SKM-1 (cell line): ENCODE data around the gene AFF3.
"Not testable (repeated sequence)": the region's sequence is repeated elsewhere in the genome, so short reads cannot be mapped to it uniquely, and the experiment has no call there.

ENCODE experiments used
- DNase-seq: peaks from one replicate; lab custom pipeline; 2025; ENCODE audit not compliant: unreplicated experiment; lab: John Stamatoyannopoulos, UW

The AFF3 gene

DNA sequence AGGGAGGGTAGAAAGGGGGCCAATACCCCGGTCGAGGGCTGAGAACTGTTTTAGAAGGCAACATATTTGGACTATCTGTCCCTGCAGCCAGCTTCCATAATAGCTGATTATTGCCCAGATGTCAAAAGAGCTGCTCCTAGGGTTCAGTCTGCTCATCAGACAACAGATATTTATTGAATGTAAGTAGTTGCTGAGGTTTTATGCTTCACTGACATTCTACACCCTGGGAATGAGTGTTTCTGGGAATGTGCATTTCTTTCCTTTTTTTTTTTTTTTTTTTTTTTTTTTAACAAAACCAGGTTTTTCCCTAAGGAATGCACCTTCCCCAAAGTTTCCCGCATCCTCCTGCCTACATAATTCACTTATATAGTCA is 33.8 kb downstream of the AFF3 start:
- not testable (repeated sequence) for DNase-seq

DNA sequence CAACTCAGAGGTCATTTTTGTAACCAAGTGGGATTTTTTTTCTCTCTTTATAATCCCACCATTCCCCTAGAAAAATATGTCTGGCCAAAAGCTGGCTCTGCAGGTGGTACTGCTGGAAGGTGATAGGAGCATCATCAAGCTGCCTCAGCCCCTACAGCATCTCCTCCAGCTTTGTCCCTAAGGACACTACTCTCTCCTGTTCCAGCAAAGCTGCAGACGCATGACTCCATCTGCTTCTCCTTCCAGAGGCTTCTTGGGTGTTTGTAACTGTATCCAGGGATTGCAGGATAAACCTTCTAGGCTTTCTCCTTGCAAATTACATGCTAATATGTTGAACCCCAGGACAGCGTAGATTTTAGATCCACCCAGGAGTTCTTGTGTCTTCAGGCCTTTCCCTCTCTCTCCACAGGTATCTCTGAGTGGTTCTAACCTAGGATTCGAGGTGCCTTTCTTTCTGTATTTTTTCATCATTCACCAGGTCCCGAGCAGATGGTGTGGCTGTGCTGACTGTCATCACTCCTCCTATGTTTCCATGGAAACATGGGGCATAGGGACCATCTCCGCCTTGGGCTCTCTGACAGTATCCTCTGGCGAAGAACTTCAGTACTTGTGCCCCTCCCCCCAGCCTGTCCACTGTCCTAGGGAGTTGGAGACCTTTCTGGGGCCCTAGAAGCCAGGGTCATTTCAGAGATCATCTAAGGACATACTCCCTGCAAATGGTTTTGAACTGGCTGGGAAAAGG is 34.3 kb downstream of the AFF3 start:
- DNase-seq = no peak

DNA sequence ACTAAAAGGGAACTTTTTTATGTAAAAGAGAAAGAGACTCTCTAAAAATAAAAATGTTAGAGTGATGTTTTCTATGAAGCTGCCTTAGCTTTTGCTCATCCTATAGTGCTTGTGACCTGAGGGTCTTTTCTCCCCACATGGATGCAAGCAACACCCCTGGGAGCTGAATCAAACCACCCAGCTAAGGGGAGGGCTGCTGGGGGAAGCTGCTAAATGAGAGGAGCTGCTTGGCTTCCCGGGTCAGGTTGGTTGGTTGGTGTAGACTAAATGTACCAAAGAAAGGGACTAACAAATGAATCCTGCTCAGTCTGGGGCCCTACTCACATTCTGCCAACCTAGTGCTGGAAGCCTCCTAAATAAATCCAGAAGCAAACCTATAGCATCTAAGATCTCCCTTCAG is 35.0 kb downstream of the AFF3 start:
- no peak for DNase-seq

DNA sequence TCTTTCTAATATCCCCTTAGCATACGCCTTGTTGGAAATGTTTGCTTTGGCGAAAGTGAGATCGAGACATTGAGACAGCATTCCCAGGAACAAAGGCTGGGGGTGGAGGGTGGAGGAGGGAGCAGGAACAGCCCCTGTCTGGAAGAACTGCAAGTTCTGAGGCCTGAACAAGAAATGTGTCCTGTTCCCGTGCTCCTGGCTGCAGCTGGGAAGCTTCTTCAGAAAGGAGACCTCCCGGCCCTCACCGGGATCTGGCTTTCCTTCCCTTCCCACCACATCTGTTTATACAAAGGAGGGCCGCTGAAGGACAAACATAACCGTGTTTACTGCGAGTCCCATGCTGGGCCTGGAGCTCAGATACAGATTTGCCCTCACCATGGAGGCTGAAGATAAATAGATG is 35.9 kb downstream of the AFF3 start:
- DNase-seq = no peak

DNA sequence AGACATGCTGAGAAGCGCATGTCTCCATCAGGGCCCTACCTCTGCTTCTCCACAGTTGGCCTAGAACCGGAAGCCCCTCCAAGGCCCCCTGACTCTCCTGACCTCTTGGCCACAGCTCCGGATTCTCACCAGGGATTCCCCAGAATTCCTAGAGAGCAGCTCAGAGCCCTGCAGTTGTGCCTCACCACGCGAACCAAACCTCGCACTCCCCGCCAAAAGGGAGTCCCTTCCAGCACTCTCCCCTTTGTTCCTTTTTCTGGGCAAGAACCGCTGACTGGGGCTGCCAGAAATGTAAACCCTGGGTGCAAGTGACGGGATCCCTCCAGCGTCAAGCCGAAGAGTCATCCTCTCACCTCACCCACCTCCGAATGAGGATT is 36.7 kb downstream of the AFF3 start:
- DNase-seq = no peak

DNA sequence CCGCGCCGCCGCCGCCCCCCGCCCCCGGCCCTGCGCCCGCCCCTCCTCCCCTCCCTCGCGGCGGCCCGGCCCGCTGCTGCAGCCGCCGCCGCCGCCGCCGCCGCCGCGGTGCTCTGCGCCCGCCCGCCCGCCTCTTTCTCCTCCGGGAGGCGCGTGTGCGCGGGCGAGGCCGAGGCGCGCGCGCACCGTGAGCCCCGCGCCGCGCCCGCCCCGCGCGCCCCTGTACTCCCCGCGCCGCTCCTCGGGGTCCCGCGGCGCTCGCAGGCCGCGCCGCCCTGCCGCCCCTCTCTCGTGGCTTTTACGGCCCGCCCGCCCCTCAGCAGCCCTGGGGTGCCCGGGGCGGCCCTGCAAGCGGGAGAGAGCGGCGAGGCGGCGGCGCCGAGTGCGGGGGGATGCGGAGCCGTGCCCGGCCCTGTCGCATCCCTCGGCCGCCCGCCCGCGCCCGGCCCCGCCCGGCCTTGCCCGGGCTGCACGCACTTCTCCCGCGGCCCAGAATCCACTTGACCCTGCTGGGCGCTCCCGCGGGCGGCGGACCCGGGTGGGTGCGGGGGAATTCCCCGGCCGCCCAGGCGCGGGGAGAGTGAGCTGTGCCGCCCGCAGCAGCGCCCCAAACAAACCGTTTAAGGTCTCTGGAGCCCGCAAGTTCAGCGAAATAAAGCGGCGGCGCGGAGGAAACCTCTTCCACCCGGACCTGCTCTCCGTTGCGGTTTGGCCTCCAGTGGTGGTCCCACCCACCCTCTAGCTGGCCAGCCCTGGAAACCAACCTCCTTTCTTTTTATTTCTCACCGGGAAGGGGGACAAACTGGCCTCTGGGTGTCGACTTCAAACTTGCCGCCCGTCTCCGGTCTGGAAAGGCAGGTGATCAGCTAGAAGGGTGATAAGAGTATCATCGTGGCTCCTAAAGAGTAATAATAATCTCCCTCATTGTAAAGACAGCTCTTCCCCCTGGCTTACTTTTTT is 37.4 kb downstream of the AFF3 start:
- DNase-seq = no peak

DNA sequence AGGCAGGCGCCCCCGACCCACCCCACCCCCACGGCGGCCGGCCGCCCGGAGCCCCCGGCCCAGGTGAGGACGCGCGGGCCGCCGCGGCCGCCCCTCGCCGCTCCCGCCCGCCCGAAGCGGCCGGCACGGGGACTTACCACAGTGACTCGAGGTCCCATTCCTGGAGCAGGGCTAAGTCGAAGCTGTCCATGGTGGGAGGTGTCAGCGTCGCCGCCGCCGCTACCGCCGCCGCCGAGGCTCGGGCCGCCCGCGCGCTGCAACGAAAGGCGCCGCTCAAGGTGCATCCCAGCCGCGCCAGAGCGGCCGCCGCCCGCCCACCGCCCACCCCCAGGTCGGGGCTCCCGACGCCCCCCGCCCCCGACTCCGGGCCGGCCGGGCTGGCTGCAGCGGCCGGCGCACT is 38.1 kb downstream of the AFF3 start:
- DNase-seq = not testable (repeated sequence)

DNA sequence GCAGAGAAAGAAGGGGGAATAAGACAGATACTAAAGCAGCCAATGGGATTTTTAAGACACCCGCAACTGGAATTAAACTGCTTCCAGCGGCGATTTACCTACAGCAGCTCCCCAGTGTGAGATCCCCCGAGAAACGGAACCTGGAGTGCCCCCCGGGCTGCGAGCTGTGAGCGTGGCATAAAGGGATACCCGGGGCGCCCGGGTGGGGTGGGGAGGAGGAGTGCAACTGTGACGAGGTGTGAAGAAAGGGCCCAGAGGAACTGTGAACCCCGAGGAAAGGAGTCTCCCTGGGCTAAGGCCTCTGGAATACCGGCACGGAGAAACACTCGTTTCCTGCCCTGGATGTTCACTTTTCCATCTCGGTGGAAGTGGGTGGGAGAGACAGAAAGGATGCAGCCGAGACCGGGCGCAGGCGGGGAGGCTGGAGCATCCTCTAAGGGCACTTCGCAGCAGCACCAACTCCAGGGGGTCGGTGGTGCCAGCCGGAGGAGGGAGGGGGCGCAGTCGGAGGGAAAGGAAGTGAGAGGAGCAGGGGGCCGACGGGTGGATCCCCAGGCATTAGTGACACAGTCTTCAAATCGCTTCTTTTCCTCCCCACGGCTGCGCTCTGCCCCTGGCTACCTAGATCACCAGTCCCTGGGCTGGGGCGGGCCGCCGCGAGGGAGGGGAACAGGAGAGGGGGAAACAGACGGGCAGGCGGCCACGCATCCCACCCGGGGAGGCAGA is 38.7 kb downstream of the AFF3 start:
- not testable (repeated sequence) for DNase-seq

DNA sequence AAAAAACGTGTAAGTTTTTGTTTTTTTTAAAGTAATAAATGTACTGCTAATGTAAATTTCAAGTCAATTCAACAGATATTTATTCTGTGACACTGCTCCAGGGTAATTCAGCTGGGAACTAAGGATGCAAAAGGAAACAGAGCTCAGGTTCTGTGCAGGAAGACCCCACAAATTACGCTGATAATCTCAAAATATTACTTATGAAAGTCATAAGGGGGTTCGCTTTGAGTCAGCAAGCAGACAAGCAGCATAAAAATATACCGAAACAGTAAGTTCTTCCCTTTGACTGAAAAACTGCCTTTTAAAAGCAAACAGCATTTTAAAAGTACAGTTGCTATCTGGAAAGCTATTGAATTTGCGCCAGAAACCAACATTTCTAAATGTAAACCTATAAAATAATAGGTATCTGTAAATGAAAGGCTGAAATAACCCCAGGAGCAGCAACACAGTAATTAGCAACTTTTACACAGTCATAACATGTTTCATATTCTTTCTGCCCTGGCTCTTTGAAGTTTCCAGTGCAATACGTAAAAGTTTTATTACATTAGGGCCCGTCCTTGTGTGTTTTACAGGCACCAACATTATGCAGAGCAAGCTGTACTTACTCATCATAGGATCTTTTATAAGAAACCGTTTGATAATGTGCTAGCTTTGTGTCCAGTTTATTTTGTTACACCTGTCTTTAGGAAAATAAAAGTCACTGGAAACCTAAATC is 39.8 kb downstream of the AFF3 start:
- not testable (repeated sequence) for DNase-seq

DNA sequence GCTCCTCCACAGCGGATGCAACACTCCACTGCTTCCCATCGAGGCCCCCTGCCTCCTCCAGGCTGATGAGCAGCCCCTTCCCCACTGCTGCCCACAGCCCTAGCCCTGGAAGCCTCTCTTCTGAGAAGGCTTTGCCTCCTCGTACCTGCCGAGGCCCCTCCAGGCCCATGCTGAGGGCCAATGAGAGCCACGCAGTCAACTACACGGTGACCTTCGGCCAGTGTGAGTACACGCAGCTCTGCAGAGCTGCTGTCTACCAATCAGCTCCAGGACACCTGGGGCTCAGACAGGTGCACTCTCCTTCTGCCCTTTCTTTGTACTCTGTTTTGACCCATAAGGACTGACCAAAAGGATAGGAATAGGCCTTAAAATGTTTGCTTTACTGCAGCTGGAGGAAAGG is 43.5 kb downstream of the AFF3 start:
- DNase-seq = not testable (repeated sequence)

DNA sequence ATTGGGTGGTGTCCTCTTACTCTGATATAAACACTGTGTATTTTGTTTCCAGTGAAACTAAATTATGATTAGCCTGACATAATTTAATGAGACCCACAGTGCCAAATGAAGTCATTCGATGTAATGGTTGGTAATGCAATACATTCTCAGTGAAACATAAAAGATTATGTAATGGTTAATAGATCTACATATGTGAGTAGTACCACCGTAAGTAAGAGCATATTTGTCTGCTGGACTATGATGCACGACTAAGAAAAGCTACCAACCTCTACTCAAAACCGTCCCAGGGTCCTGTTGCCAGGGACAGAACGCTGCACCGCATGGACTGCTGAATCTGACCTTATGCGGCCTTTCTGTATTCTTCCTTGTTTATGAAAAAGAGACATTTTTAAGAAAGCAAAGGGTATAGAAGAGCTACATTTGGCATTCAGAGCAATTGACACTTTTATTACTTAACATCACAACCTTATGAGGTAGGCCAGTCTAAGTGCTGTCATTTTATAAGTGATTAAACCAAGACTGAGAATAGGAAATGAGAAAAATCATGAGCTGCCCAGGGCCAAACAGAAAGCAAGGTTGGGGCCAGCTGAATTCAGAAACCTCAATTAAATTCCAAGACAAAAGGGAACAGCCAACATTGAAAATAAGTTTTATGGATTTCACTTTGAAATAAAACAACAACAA is 44.6 kb downstream of the AFF3 start:
- DNase-seq = not testable (repeated sequence)

DNA sequence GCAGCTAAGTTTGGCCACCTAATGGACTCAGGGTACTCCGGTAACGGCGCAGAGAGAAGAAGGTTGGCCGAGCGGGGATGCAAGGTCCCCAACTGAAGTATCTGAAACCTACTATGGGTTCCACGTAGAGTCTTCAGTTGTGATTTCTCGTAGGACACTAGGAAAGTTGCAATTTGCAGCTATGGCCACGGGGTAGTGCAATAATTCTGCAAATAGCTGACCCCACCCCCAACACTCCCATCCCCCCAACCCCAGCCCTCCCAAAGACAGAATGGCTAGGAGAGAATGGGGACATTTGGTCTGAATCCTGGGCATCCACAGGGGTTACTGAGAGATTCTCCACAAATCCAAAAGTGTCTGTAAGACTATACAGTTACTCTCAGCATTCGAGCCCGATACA is 46.5 kb downstream of the AFF3 start:
- DNase-seq = not testable (repeated sequence)

DNA sequence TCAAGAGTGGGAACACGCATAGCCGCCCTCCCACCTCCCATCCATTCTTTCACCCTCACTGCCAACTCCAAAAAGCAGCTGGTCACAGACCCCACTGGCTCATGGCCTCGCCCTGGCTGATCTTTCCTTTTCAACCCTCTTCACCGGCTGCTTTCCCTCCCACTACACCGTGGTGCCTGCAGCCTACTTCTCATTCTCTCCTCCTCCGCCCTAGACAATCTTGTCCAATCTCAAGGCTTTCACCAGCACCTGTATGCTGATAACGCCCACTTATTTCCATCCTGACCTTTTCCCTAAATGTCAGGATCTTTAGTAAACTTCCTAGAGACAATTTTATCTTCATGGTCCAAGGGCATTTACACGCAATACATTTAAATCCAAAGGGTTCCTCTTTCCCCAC is 50.6 kb downstream of the AFF3 start:
- not testable (repeated sequence) for DNase-seq

DNA sequence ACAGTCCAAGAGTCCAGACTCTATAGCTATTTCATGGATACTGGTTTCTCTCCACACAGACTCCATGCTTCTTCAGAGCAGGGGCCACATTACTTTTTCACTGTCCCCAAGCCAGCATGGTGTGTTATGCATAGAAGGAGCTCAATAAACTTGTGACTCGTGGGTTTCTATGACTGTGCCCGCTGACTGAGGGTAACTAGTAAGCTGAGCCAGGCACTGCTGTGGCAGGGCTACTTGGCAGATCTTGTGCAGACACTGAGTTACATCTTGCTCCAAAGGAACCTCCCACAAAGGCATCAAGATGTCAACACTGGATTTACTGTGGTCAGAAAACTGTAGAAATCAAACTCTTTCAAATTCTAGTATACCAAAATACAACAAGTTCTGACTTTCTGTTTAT is 56.6 kb downstream of the AFF3 start:
- not testable (repeated sequence) for DNase-seq

DNA sequence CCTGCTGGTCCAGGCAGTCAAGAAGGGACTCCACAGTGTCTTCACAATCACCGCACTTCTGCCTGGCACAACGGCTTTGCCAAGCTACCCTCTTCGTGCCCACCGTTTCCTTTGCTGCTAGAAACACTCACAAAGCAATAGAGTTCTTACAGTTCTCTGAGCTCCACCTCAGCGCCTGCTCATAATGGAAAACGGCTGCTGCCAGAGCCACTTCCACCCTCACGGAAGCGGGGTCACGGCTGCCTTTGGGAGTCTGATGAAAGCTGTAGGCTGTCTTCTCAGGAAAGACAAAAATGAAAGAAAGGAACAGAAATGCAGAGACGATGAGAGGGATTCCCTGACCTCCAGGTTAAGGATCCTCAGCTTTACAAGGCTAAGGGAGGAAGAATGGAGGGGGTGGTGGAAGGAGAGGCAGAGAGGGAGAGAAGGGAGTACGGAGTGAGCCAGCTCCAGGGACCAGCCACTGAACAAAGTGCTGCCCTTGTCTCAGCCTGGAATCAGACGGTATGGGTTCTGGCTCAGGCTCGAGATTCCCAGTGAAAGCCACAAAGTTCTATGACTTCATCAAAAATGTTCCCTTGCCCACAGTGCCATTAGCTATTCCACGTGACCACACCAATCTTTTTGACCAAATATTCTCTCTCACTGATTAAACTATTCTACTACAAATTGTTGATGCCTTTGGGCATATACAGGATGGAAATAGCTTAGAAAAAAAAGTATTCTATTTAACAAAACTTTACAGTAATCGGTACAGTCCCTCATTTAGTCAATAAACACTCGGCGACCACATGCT is 58.8 kb downstream of the AFF3 start:
- DNase-seq = not testable (repeated sequence)

DNA sequence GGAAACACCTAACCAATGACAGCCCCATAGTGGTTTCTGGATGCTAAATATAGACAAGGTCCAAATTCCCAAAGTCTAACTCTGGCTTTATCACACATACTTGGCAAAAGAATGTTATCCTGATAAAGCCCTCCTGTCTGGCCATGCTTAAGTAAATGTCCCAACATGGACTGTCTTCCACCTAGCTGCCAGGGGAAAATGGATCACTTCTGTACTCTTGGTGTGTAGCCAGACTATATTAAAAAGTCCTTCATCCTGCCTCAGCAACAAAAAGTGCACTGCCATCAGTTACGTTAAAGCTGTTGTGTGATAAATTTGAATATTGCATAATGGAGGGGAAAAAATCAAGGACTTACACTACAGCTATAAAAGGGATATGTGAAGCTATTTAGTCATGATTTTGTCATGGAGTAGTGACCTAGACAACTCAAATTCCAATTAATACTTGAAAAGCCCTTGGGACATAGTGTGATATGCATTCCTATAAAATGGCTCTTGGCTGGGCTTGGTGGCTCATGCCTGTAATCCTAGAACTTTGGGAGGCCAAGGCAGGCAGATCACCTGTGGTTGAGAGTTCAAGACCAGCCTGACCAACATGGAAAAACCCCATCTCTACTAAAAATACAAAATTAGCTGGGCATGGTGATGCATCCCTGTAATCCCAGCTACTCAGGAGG is 60.0 kb downstream of the AFF3 start:
- not testable (repeated sequence) for DNase-seq

DNA sequence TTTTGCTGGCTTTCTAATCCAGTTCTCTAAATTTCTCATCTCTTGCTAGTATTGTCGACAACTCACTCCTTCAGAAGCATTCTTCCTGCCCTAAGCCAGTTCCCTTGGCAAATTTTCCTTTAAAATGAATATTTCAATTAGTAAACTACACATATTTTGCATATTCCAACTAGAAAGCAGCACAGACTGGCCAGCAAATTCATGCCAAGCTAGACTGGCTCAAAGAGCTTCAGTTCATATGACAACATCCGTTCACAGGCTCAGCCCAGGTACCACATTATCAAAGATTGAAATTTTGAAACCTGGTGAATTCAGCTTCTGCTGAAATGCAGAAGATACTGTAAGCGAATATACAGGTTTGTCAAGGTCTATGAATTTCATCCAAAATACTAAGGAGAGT is 64.5 kb downstream of the AFF3 start:
- no peak for DNase-seq

DNA sequence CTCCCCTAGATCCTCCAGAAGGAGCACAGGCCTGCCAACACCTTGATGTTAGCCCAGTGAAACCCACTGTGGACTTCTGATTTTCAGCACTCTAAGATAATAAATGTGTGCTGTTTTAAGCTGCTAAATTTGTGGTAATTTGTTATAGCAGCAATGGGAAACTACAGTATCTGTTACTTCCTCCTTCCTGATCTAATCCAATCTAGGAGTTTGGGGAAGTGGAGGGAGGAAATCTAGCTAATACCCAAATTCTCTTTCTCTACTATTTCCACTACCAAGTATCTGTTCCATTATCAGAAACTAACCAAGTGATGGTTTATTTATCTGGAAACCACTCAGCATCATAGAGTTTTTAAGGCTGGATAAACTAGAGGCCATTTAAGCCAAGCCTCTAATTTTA is 64.9 kb downstream of the AFF3 start:
- DNase-seq = no peak

DNA sequence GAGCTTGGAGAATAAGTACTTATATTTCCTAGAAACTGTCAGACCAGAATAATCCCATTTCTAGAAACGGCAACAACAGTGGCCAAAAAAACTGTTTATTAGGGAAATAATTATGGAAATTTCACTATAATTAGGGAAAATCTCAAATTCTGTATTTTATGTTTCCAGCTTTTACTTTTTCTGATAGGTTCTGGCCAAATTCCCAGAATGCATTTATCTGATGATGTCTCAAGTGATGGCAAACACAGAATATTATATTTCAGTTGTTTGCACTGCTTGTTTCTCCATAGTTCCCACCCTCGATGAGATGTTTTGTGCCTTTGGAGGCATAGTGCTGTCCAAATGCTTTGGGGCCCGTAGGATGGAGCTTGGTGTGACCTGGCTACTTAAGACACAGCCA is 66.9 kb downstream of the AFF3 start:
- DNase-seq = no peak
